Measurements from ENCODE around the gene NR5A1. TPM values are rescaled to one million over a fixed set of nuclear protein-coding genes. Genes with fewer than 3 reads are reported as not detected.

Gene NR5A1
- total and polyA plus RNA-seq, 2 of the 13 experiments (the other 11 are each of a cell fraction or from before 2014, with no cell fraction given), result 28.9 to 44.7 TPM

GRCh38 chr9:124511891-124512805 is 4.9 kb upstream of the NR5A1 start (continued):
- TF ChIP-seq HMGXB3 (CRISPR knock-in tag; IDR thresholded peaks at IDR 0.05; ENCODE audit: borderline replicate concordance) (no peak), AGO1 (IDR thresholded peaks at IDR 0.05; ENCODE audit: low read depth, low read length, poor library complexity, severe bottlenecking) (no peak), ZNF251 (CRISPR knock-in tag; IDR thresholded peaks at IDR 0.05) (no peak), MATR3 (CRISPR knock-in tag; IDR thresholded peaks at IDR 0.05) (no peak), ZSCAN20 (CRISPR knock-in tag; IDR thresholded peaks at IDR 0.05; ENCODE audit: borderline replicate concordance) (no peak), SRSF4 (IDR thresholded peaks at IDR 0.05; ENCODE audit: low read depth, low read length, poor library complexity, severe bottlenecking) (no peak), ZFP36L1 (CRISPR knock-in tag; IDR thresholded peaks at IDR 0.05) (no peak; the same call in 1 of the 2 replicates), TCF7L2 (IDR thresholded peaks at IDR 0.05; ENCODE audit: low read depth, low read length) (no peak), ZNF713 (CRISPR knock-in tag; IDR thresholded peaks at IDR 0.05) (no peak), ZNF326 (CRISPR knock-in tag; IDR thresholded peaks at IDR 0.05; ENCODE audit: borderline replicate concordance) (no peak), ATF4 (CRISPR knock-in tag; IDR thresholded peaks at IDR 0.05) (no peak), HNRNPUL1 (IDR thresholded peaks at IDR 0.05; ENCODE audit: low read depth, low read length) (no peak), ZFP62 (CRISPR knock-in tag; IDR thresholded peaks at IDR 0.05) (no peak), MXD4 (CRISPR knock-in tag; IDR thresholded peaks at IDR 0.05) (no peak; the same call in 1 of the 2 replicates), ZNF282 (IDR thresholded peaks at IDR 0.05; ENCODE audit: partially characterized antibody) (no peak), XBP1 (CRISPR knock-in tag; IDR thresholded peaks at IDR 0.05) (no peak), RNF219 (CRISPR knock-in tag; IDR thresholded peaks at IDR 0.05) (no peak), ZNF770 (CRISPR knock-in tag; IDR thresholded peaks at IDR 0.05) (no peak), CBFB (CRISPR knock-in tag; IDR thresholded peaks at IDR 0.05) (no peak)
